Right lobe of liver (tissue), 6 donors: ENCODE measurements around the gene GNL2. TPM values are rescaled to one million over a fixed set of nuclear protein-coding genes. Genes with fewer than 3 reads are reported as not detected.

Experiments used
- ATAC-seq, 4 donors: fragments of 200-7000 bp; cut with Tn5 transposase; one replicate each; pipeline ENCODE4 v1.9.1; 2020; ENCODE audit warnings: mild to moderate bottlenecking in 4 of 4, moderate library complexity in 4 of 4
- DNase-seq, 3 donors: peaks; one replicate each; pipeline ENCODE4 v3.0.0-alpha.2; 2020
- H3K27ac ChIP-seq, 3 donors: fragments of 200-600 bp; one replicate each; pipeline ENCODE4 v1.8.0; 2022
- H3K27me3 ChIP-seq, 2 donors: fragments of 200-600 bp; one replicate each; pipeline ENCODE4 v1.8.0; 2022
- H3K36me3 ChIP-seq, 4 donors: fragments of 200-600 bp; sonication (generic) in 1 of 4; one replicate each; pipeline versions ENCODE4 v1.5.1 to v1.8.0; 2017 to 2022; ENCODE audit warnings: control low read depth in 1 of 4
- H3K4me1 ChIP-seq, 4 donors: fragments of 200-600 bp; sonication (generic) in 1 of 4; one replicate each; pipeline versions ENCODE4 v1.5.1 to v1.8.0; 2017 to 2022; ENCODE audit warnings: control low read depth in 1 of 4
- H3K4me3 ChIP-seq, 3 donors: fragments of 200-600 bp; one replicate each; pipeline ENCODE4 v1.8.0; 2022
- H3K9me3 ChIP-seq, 4 donors: fragments of 200-600 bp; sonication (generic) in 1 of 4; one replicate each; pipeline versions ENCODE4 v1.5.1 to v1.8.0; 2017 to 2022; ENCODE audit warnings: control low read depth in 1 of 4
- POLR2A ChIP-seq: fragments of 450-650 bp; IDR thresholded peaks from one replicate; pipeline ENCODE4 v1.6.1; 2017; ENCODE audit warnings: antibody characterized with exemption, mild to moderate bottlenecking
- WGBS: methylation state at CpG from one replicate; pipeline ENCODE4 v1.1.6; 2018; ENCODE audit warnings: low coverage, low lambda C conversion rate; ENCODE audit not compliant: insufficient coverage; ENCODE audit errors: missing lambda C conversion rate; 5-methylcytosine and 5-hydroxymethylcytosine counted together
- intact Hi-C, 2 donors: fragments of 100-400 bp; cut with DNase I; formaldehyde crosslinking; loops; one replicate each; pipeline versions ENCODE4 v1.11.2 to v1.14.1; 2022
- total RNA-seq, 6 experiments: library from RNA; depleted of rRNA in 2 of 6; stranded (reverse); fragments of >200 nt in 2 of 6; fragmentation: NEBNext Ultra II Directional in 3 of 6; extraction: Animal tissue kit (Norgen Biotek cat#: 25700) in 3 of 6; gene quantifications; one replicate each; pipeline versions ENCODE4 v1.1.0 to v1.2.4, GENCODE V29; 2016 to 2023
- TF ChIP-seq, protein P1 (sequence below), 4 donors: fragments of 200-600 bp in 3 of 4; fragments of 450-650 bp in 1 of 4; IDR thresholded peaks; one replicate each; pipeline versions ENCODE4 v1.5.1 to v1.8.0; 2016 to 2022; ENCODE audit warnings: antibody characterized with exemption in 4 of 4, mild to moderate bottlenecking in 2 of 4
- donor health status: DM: no; HTN: yes; CAD: no.
- donor health status: DM: no; HTN: no; CAD: no.
- donor health status: DM: no; HTN: no; CAD: no.
- donor health status: DM: no; HTN: yes; CAD: no.
- donor health status: DM: no; HTN: yes; CAD: no.

Gene GNL2
- total RNA-seq, 6 experiments from 2014 or later = 10.4 to 29.0 (median 19.9) TPM

DNA sequence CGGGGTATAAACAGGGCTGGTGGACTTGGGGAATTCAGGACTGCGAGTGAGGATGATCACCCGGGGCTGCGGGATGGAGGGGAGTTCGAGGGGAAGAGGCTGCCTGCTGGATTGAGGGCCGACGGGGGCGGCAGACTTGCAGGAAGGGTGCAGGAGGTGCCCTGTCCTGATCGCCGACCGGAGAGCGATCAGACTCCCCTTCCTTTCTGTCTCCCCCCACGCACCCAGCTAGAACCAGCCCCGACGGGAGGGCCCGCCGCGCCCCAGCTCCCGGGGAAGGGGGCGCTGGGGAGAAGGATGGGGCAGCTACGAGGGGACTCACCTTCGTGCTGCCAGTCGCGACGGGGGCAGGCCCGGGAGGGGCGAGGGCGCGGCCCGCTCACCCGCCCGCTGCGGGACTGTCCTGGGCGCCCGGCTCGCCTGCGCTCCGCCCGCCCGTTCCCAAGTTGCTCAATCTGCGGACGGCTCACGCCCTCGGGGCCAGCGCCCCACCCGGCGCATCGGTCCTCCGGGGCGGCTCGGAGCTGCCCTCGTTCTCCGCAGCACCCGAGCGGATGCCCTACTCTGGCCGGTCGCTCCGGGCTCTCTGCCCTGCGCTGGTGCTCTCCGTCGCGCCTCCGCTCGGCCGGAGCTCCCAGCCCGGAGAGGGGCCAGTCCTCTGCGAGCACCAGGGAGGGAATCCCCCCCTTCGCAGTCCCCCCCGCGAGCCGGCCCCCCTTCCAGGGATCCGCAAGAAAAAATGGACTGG lies 38.7 kb upstream of the GNL2 start, which contains the start of gene RSPO1:
Gene RSPO1, minus strand, starts transcription at position 649 of the 748 bp plus-strand sequence. CDS start 5,231 bp downstream, outside the sequence.
- TF ChIP-seq, protein P1, sequence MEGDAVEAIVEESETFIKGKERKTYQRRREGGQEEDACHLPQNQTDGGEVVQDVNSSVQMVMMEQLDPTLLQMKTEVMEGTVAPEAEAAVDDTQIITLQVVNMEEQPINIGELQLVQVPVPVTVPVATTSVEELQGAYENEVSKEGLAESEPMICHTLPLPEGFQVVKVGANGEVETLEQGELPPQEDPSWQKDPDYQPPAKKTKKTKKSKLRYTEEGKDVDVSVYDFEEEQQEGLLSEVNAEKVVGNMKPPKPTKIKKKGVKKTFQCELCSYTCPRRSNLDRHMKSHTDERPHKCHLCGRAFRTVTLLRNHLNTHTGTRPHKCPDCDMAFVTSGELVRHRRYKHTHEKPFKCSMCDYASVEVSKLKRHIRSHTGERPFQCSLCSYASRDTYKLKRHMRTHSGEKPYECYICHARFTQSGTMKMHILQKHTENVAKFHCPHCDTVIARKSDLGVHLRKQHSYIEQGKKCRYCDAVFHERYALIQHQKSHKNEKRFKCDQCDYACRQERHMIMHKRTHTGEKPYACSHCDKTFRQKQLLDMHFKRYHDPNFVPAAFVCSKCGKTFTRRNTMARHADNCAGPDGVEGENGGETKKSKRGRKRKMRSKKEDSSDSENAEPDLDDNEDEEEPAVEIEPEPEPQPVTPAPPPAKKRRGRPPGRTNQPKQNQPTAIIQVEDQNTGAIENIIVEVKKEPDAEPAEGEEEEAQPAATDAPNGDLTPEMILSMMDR (IDR thresholded peaks at IDR 0.05) = no peak
- no peak for TF ChIP-seq POLR2A
- DNase-seq = no peak
- WGBS = 7% methylated on average over 3 of the region's 72 CpGs
- Histone ChIP-seq H3K4me1 (peaks cover 0 to 4% (median 0%) of the 10 kb centered on the region in 4 donors), H3K27me3 (peaks cover 0 to 22% of the 10 kb centered on the region in 2 donors), H3K27ac (no peak within 1 kb of the TSS), H3K4me3 (no peak within 1 kb of the TSS), H3K9me3 (no peaks in the 10 kb centered on the region), H3K36me3 (no peaks in the 10 kb centered on the region)
- ATAC-seq = peak; percentile 28 to 58 (median 42)
- intact Hi-C loops = no loop called here

DNA sequence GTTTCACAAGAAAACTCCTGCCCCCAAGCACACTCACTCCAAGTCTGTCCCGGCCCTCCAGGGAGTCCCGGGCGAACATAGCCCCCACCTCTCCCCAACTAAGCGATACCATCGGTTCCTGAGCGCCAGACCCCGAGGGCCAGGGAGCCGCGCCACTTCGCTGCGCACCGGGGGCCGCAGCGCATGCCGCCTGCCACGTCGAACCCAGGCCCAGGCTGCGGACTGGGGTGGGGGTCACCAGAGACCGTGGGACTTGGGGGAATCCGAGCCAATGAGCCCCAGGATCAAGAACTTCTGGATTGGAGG lies 38.2 kb upstream of the GNL2 start:
- Histone ChIP-seq H3K27me3 (peaks cover 0 to 22% of the 10 kb centered on the region in 2 donors), H3K4me1 (peaks cover 0 to 4% (median 0%) of the 10 kb centered on the region in 4 donors), H3K36me3 (no peaks in the 10 kb centered on the region), H3K27ac (no peak overlapping the region), H3K9me3 (no peaks in the 10 kb centered on the region), H3K4me3 (no peak overlapping the region)
- DNase-seq (no peak), ATAC-seq (no peak)
- intact Hi-C loops = no loop called here
- WGBS = 0% methylated on average over 1 of the region's 20 CpGs
- TF ChIP-seq POLR2A = no peak
- TF ChIP-seq, protein P1 (IDR thresholded peaks at IDR 0.05) = no peak

DNA sequence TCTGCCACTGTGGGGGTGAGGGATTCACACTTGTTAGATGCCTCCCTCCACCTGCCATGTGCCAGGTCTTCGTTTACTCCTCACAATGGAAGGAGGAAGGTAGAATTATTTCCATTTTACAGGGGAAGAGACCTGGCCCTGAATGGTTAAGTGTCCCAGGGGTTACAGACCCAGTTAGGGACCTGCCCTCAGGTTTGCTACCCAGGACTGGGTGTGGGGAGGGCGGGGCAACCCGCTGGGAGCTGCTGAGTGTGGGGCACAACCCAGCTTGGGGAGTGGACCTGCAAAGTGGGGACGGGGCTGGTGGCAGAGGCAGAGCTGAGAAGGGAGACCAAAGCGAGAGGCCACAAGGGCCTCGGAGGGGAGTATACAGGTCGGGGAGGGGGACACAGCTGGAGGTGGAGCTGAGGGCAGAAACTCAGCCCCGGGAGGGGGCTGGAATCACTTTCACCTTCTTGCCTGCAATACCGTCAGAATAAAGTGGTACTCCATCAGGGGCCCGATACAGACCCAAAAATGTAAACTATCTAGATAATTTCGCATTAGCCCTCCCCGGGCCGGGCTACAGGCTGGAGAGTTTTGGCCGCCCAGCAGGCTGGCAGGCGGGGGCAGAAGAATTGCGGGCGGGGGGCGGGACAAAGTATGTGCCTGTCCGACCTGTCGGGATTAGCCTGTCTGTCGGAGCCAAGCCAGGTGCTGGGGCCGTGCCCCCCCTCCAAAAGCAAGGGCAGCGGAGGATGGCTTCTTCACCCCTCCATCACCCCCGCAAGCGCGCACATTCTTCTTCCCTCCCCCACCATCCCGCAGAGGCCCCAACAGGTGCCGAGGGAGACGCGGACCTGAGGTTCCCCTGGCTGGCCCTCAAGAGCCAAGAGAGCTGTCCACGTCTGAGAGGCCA lies 37.6 kb upstream of the GNL2 start:
- TF ChIP-seq POLR2A = no peak
- TF ChIP-seq, protein P1 (IDR thresholded peaks at IDR 0.05) = no peak
- no peaks in the 10 kb centered on the region for H3K9me3 ChIP-seq
- no peak overlapping the region for H3K27ac ChIP-seq
- DNase-seq = no peak
- intact Hi-C loops = no loop called here
- H3K27me3 ChIP-seq = peaks cover 0 to 22% of the 10 kb centered on the region in 2 donors
- 10% methylated on average over 15 of the region's 31 CpGs for WGBS
- ATAC-seq = no peak
- H3K4me3 ChIP-seq = no peak overlapping the region
- H3K36me3 ChIP-seq = no peaks in the 10 kb centered on the region
- peaks cover 0 to 4% (median 0%) of the 10 kb centered on the region in 4 donors for H3K4me1 ChIP-seq

DNA sequence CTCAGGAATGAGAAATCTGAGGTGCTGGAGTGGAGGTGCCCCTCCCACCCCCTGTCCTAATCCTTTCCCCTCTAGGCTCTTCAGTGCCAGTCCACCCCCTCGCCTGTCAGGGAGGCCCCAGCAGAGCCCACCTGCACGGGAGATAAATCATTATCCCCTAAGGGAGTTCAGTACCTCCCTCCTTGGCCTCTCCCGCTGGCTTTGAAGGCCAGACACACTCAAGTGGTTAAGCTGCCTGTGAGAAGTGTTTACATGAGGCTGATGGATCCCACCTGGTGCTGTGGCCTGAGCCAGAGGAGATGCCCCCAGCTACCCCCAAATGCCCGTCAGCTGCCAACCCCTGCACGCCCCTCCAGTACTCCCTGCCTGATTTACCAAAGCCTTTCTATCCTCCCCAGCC lies 35.3 kb upstream of the GNL2 start:
- Histone ChIP-seq H3K9me3 (no peaks in the 10 kb centered on the region), H3K36me3 (no peaks in the 10 kb centered on the region), H3K27ac (no peak overlapping the region), H3K4me3 (no peak overlapping the region), H3K27me3 (peaks cover 0 to 22% of the 10 kb centered on the region in 2 donors), H3K4me1 (peaks cover 0 to 4% (median 0%) of the 10 kb centered on the region in 4 donors)
- no peak for DNase-seq
- TF ChIP-seq POLR2A = no peak
- TF ChIP-seq, protein P1 (IDR thresholded peaks at IDR 0.05) = no peak
- intact Hi-C loops = no loop called here
- WGBS = 0% methylated on average over 1 of the region's 5 CpGs
- no peak for ATAC-seq
